ENCODE measurements around the gene OLFML1. TPM values are rescaled to one million over a fixed set of nuclear protein-coding genes. Genes with fewer than 3 reads are reported as not detected.

The OLFML1 gene
- total and polyA plus RNA-seq, 11 donors: 1.7 to 17.9 (median 4.0) TPM

- peaks cover 0 to 4% (median 0%) of the 10 kb centered on the region in 12 donors for H3K4me1 ChIP-seq
- intact Hi-C loops (cut with DNase I): no loop called here
- H3K4me3 ChIP-seq: no peak overlapping the region
- whole genome bisulfite sequencing, 4 donors: 72 to 80% (median 77%) methylated on average over 3 of the region's 3 CpGs
- no peak overlapping the region for H3K27ac ChIP-seq
- DNase-seq: no peak
- TF ChIP-seq CTCF (IDR thresholded peaks at IDR 0.05) (no peak), POLR2A (IDR thresholded peaks at IDR 0.05) (no peak)
- no peaks in the 10 kb centered on the region for H3K36me3 ChIP-seq
- H3K9me3 ChIP-seq: no peaks in the 10 kb centered on the region
- ATAC-seq: no peak
- H3K27me3 ChIP-seq: no peaks in the 10 kb centered on the region
Measured at GRCh38 chr11:7450836-7451235, 34.5 kb upstream of the OLFML1 start.

GRCh38 chr11:7451520-7451919 lies 33.8 kb upstream of the OLFML1 start:
- H3K9me3 ChIP-seq: no peaks in the 10 kb centered on the region
- H3K27me3 ChIP-seq: no peaks in the 10 kb centered on the region
- H3K36me3 ChIP-seq: no peaks in the 10 kb centered on the region
- DNase-seq (no peak), ATAC-seq (no peak)
- peaks cover 0 to 4% (median 0%) of the 10 kb centered on the region in 12 donors for H3K4me1 ChIP-seq
- no peak overlapping the region for H3K27ac ChIP-seq
- H3K4me3 ChIP-seq: no peak overlapping the region
- intact Hi-C loops (cut with DNase I): no loop called here
- 79 to 83% (median 81%) methylated on average over 3 of the region's 3 CpGs for WGBS, 4 donors
- TF ChIP-seq POLR2A (IDR thresholded peaks at IDR 0.05) (no peak), CTCF (IDR thresholded peaks at IDR 0.05) (no peak)

- Histone ChIP-seq H3K27me3 (no peaks in the 10 kb centered on the region), H3K9me3 (no peaks in the 10 kb centered on the region), H3K4me3 (no peak overlapping the region), H3K27ac (no peak overlapping the region), H3K36me3 (no peaks in the 10 kb centered on the region), H3K4me1 (peaks cover 0 to 4% (median 0%) of the 10 kb centered on the region in 12 donors)
- no peak for DNase-seq
- intact Hi-C loops (cut with DNase I): no loop called here
- WGBS, 4 donors: 63 to 71% (median 69%) methylated on average over 1 of the region's 1 CpG
- ATAC-seq: no peak
- TF ChIP-seq POLR2A (IDR thresholded peaks at IDR 0.05) (no peak), CTCF (IDR thresholded peaks at IDR 0.05) (no peak)
Measured at GRCh38 chr11:7451952-7452494, 33.3 kb upstream of the OLFML1 start.

- 81 to 86% (median 83%) methylated on average over 2 of the region's 2 CpGs for WGBS, 4 donors
- H3K4me1 ChIP-seq: no peaks in the 10 kb centered on the region
- intact Hi-C loops (cut with DNase I): no loop called here
- ATAC-seq (no peak), DNase-seq (no peak)
- H3K27ac ChIP-seq: no peak overlapping the region
- no peaks in the 10 kb centered on the region for H3K36me3 ChIP-seq
- no peaks in the 10 kb centered on the region for H3K27me3 ChIP-seq
- H3K9me3 ChIP-seq: no peaks in the 10 kb centered on the region
- TF ChIP-seq POLR2A (IDR thresholded peaks at IDR 0.05): no peak
- TF ChIP-seq CTCF (IDR thresholded peaks at IDR 0.05): no peak
- no peak overlapping the region for H3K4me3 ChIP-seq
Measured at GRCh38 chr11:7454854-7455253, 30.5 kb upstream of the OLFML1 start.

Data from heart left ventricle (tissue), 16 donors.